Measurements from ENCODE around the gene ACVR1B.

ACVR1B gene

GRCh38 chr12:52020539-52021336, 69.2 kb downstream of the ACVR1B start:
- peaks cover 3% of the 10 kb centered on the region for H3K36me3 Mint-ChIP-seq (ENCODE audit: low read depth)
- DNase-seq = peak; percentile 72
- no peaks in the 10 kb centered on the region for H3K27me3 Mint-ChIP-seq
- no peak overlapping the region for H3K4me3 Mint-ChIP-seq
- H3K4me1 Mint-ChIP-seq (ENCODE audit: low read depth) = peaks cover 40% of the 10 kb centered on the region
- H3K9me3 Mint-ChIP-seq = no peaks in the 10 kb centered on the region
- H3K27ac Mint-ChIP-seq = no peak overlapping the region

DNA sequence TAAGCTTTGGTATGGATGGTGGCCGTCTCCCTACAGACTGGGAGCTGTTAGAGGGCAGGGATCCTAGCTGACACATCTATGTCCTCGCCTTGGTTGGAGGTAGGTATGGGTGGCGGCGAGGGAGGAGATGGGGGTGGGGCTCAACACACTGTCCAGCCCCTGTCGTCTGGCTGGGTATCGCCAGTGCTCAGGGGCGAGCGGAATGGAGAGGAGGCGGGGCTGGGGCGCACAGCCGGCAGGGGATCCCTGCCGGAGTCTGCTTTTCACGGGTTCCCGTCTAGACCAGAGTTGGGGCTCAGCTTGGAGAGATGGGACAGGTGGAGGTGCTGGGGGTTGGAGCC, 71.3 kb downstream of the ACVR1B start:
- Mint-ChIP-seq H3K27me3 (no peaks in the 10 kb centered on the region), H3K36me3 (ENCODE audit: low read depth) (no peaks in the 10 kb centered on the region), H3K4me3 (peak overlapping the region; percentile 80), H3K9me3 (no peaks in the 10 kb centered on the region), H3K27ac (no peak overlapping the region), H3K4me1 (ENCODE audit: low read depth) (peaks cover 45% of the 10 kb centered on the region)
- DNase-seq = no peak

GRCh38 chr12:52023182-52023975, 71.9 kb downstream of the ACVR1B start:
- DNase-seq = peak; percentile 97
- Mint-ChIP-seq H3K27ac (peak overlapping the region; percentile 94), H3K27me3 (no peaks in the 10 kb centered on the region), H3K4me1 (ENCODE audit: low read depth) (peaks cover 45% of the 10 kb centered on the region), H3K9me3 (no peaks in the 10 kb centered on the region), H3K4me3 (peak overlapping the region; percentile 80), H3K36me3 (ENCODE audit: low read depth) (no peaks in the 10 kb centered on the region)

- Mint-ChIP-seq H3K4me3 (peak overlapping the region; percentile 80), H3K9me3 (no peaks in the 10 kb centered on the region), H3K27me3 (no peaks in the 10 kb centered on the region), H3K27ac (peak overlapping the region; percentile 94), H3K36me3 (ENCODE audit: low read depth) (no peaks in the 10 kb centered on the region), H3K4me1 (ENCODE audit: low read depth) (peaks cover 45% of the 10 kb centered on the region)
- no peak for DNase-seq
Measured at GRCh38 chr12:52023976-52024688, 72.6 kb downstream of the ACVR1B start.

- Mint-ChIP-seq H3K4me1 (ENCODE audit: low read depth) (peaks cover 45% of the 10 kb centered on the region), H3K9me3 (no peaks in the 10 kb centered on the region), H3K27me3 (no peaks in the 10 kb centered on the region), H3K27ac (peak overlapping the region; percentile 94), H3K4me3 (peak overlapping the region; percentile 80), H3K36me3 (ENCODE audit: low read depth) (no peaks in the 10 kb centered on the region)
- peak; percentile 64 for DNase-seq
Measured at GRCh38 chr12:52024845-52025230, 73.3 kb downstream of the ACVR1B start.

DNA sequence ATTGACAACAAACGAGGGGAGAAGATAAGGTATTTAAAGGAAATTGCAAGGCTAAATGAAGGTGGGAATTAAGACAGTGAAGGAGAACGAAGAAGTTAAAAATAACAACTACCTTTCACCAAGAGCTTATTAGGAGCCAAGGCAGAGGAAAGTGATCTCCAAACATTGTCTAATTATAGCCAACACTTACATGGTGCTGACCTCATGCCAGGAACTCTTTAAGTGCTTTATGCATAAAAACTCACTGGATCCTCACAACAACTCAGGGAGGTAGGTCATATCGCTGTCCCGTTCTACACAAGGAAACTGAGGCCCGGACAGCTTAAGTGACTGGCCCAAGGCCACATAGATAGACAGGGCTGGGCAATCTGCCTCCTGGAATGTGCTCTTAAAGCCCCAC, 74.8 kb downstream of the ACVR1B start:
- Mint-ChIP-seq H3K36me3 (ENCODE audit: low read depth) (no peaks in the 10 kb centered on the region), H3K4me1 (ENCODE audit: low read depth) (peaks cover 33% of the 10 kb centered on the region), H3K27me3 (no peaks in the 10 kb centered on the region), H3K27ac (no peak overlapping the region), H3K4me3 (no peak overlapping the region), H3K9me3 (no peaks in the 10 kb centered on the region)
- no peak for DNase-seq

DNA sequence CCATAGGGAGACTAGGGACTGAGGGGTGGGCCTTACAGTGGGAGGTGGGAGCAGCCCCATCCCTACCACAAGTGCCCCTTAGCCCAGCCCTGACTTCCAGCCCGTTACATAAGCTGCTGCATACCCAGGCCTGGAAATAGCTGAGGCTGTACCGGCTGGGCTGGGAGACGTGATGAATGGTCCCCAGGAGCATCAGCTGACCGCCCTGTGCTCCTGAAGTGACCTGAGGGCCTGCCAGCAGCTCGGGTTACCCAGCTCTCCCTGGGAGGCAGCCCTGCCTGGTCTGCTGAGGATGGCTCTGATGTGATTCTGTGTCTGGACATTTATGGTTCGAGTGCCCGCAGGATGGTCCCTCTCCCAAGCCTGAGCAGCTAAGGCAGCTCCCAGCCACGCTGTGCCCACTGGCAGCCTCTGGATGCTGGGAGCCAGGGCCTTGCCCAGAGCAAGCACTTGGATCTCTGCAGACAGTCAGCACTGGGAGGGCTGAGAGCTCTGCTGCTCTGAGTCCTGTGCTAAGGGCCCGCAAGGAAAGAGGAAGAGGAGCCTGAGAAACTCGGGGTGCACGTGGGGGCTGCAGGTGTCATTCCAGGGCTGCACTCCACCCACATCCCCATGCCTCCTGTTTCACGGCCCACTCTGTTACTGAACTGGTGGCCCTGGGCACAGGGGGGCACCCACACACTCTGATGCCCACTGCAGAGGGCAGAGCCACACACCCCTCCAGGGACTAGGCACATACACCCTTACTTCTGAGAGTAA, 75.8 kb downstream of the ACVR1B start:
- no peaks in the 10 kb centered on the region for H3K9me3 Mint-ChIP-seq
- no peak for DNase-seq
- no peaks in the 10 kb centered on the region for H3K27me3 Mint-ChIP-seq
- H3K4me3 Mint-ChIP-seq = no peak overlapping the region
- no peak overlapping the region for H3K27ac Mint-ChIP-seq
- peaks cover 37% of the 10 kb centered on the region for H3K4me1 Mint-ChIP-seq (ENCODE audit: low read depth)
- H3K36me3 Mint-ChIP-seq (ENCODE audit: low read depth) = no peaks in the 10 kb centered on the region

DNA sequence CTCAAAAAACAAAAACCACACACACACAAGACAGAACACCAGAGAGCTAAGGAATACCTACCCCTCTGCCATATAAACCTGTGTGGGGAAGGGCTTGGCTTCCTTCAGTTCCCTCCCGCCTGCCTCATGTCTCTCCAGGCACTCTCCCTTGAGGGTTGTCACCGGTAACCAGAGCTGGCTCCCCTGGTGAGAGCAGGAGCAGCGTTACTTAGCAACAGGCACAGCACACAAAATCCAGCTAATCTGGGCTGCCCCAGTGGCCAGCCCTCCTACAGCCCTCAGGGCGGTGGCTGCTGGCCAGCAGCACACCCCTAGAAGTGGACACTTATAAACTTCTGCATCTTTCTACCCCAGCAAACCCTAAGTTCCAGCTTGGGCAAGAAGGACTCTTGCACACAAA, 78.2 kb downstream of the ACVR1B start:
- Mint-ChIP-seq H3K4me1 (ENCODE audit: low read depth) (peaks cover 39% of the 10 kb centered on the region), H3K27me3 (no peaks in the 10 kb centered on the region), H3K9me3 (no peaks in the 10 kb centered on the region), H3K4me3 (no peak overlapping the region), H3K27ac (no peak overlapping the region), H3K36me3 (ENCODE audit: low read depth) (no peaks in the 10 kb centered on the region)
- no peak for DNase-seq

GRCh38 chr12:52032446-52032803, 80.9 kb downstream of the ACVR1B start:
- Mint-ChIP-seq H3K27me3 (no peaks in the 10 kb centered on the region), H3K9me3 (no peaks in the 10 kb centered on the region), H3K4me3 (peak overlapping the region; percentile 66), H3K36me3 (ENCODE audit: low read depth) (no peaks in the 10 kb centered on the region), H3K4me1 (ENCODE audit: low read depth) (peaks cover 40% of the 10 kb centered on the region), H3K27ac (peak overlapping the region; percentile 35)
- no peak for DNase-seq

- peak overlapping the region; percentile 81 for H3K27ac Mint-ChIP-seq
- peak overlapping the region; percentile 73 for H3K4me3 Mint-ChIP-seq
- no peaks in the 10 kb centered on the region for H3K27me3 Mint-ChIP-seq
- H3K9me3 Mint-ChIP-seq = no peaks in the 10 kb centered on the region
- H3K4me1 Mint-ChIP-seq (ENCODE audit: low read depth) = peaks cover 42% of the 10 kb centered on the region
- H3K36me3 Mint-ChIP-seq (ENCODE audit: low read depth) = no peaks in the 10 kb centered on the region
- peak; percentile 88 for DNase-seq
Measured at GRCh38 chr12:52032804-52033445, 81.4 kb downstream of the ACVR1B start.

- H3K4me3 Mint-ChIP-seq = peak overlapping the region; percentile 73
- no peaks in the 10 kb centered on the region for H3K9me3 Mint-ChIP-seq
- H3K4me1 Mint-ChIP-seq (ENCODE audit: low read depth) = peaks cover 48% of the 10 kb centered on the region
- no peaks in the 10 kb centered on the region for H3K36me3 Mint-ChIP-seq (ENCODE audit: low read depth)
- H3K27ac Mint-ChIP-seq = peak overlapping the region; percentile 81
- no peak for DNase-seq
- H3K27me3 Mint-ChIP-seq = no peaks in the 10 kb centered on the region
Measured at GRCh38 chr12:52033446-52034140, 82.1 kb downstream of the ACVR1B start.

DNA sequence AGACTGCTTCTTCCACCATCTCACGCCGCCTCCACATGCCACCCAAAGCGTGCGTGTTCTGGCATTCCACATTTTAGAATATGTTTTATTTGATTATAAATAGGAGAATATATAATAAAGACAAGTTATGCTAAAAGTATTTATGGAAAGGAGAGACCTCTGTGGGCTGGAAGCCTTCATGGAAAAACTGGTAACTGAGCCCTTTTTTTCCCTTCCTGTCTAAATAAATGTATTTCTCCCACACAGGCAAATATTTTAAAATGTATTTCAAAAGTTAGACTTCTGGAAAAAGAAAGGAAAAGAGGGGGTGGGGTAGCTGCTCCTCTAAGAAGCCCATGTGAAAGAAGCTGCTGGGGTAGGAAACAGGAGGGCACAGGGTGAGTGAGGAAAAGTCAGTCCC, 83.7 kb downstream of the ACVR1B start:
- H3K36me3 Mint-ChIP-seq (ENCODE audit: low read depth) = no peaks in the 10 kb centered on the region
- no peaks in the 10 kb centered on the region for H3K27me3 Mint-ChIP-seq
- no peak for DNase-seq
- no peak overlapping the region for H3K4me3 Mint-ChIP-seq
- peaks cover 63% of the 10 kb centered on the region for H3K4me1 Mint-ChIP-seq (ENCODE audit: low read depth)
- no peaks in the 10 kb centered on the region for H3K9me3 Mint-ChIP-seq
- no peak overlapping the region for H3K27ac Mint-ChIP-seq

DNA sequence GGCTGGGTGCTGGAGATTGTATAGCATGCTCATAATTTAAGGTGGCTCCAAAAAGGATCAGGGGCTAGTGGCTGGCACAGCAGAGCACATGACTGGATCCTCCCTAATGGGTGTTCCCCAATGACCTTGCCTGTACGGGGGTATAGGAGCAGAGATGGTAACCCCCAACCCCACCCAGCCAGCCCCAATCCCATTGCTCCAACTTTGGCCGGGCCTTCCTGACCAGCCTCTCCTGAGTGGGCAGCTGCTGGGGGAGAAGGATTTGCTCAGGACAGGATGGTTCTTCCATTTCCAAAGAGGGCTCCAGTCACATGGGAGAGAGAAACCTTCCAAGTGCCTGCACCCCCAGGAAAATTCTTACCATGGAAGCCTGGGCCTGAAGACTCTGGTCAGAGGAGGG, 84.4 kb downstream of the ACVR1B start:
- no peaks in the 10 kb centered on the region for H3K36me3 Mint-ChIP-seq (ENCODE audit: low read depth)
- DNase-seq = no peak
- peak overlapping the region; percentile 62 for H3K4me3 Mint-ChIP-seq
- H3K9me3 Mint-ChIP-seq = no peaks in the 10 kb centered on the region
- peaks cover 70% of the 10 kb centered on the region for H3K4me1 Mint-ChIP-seq (ENCODE audit: low read depth)
- no peak overlapping the region for H3K27ac Mint-ChIP-seq
- H3K27me3 Mint-ChIP-seq = no peaks in the 10 kb centered on the region
